Neural cell (in vitro differentiated cells): Measurements from ENCODE around the gene PSMB7.

Source experiments
- POLR2AphosphoS5 ChIP-seq: IDR thresholded peaks from 2 replicates; pipeline ENCODE4 v1.6.1; 2012
- TF ChIP-seq, protein P1 (sequence below): fragments of 450-650 bp; IDR thresholded peaks from 2 replicates; pipeline ENCODE4 v1.5.1; 2014; ENCODE audit warnings: antibody characterized with exemption, mild to moderate bottlenecking, moderate library complexity; ENCODE audit not compliant: poor library complexity, severe bottlenecking

DNA sequence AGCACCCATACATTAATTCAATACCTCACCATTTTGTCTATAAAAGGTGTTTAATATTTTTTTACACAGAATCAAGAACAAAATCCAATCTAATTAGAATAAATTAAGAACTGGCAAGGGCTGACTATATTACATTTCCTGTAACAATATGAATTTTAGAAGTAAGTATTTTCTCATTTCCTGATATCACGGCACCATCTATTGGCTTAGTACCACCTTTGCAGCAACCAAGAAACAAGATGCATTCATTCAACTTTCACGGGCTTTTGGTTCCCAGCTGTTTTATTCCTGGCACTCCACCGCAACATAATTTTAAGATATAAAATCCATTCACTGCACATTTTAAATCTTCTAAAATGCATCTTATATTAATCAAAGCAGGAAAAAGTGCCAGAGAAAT, 20.6 kb downstream of the PSMB7 start:
- no peak for TF ChIP-seq POLR2AphosphoS5
- TF ChIP-seq, protein P1, sequence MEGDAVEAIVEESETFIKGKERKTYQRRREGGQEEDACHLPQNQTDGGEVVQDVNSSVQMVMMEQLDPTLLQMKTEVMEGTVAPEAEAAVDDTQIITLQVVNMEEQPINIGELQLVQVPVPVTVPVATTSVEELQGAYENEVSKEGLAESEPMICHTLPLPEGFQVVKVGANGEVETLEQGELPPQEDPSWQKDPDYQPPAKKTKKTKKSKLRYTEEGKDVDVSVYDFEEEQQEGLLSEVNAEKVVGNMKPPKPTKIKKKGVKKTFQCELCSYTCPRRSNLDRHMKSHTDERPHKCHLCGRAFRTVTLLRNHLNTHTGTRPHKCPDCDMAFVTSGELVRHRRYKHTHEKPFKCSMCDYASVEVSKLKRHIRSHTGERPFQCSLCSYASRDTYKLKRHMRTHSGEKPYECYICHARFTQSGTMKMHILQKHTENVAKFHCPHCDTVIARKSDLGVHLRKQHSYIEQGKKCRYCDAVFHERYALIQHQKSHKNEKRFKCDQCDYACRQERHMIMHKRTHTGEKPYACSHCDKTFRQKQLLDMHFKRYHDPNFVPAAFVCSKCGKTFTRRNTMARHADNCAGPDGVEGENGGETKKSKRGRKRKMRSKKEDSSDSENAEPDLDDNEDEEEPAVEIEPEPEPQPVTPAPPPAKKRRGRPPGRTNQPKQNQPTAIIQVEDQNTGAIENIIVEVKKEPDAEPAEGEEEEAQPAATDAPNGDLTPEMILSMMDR, result peak; percentile 59
